SK-N-SH treated with all-trans-retinoic acid at 6 μM for 48 hours (cell line): ENCODE data around the gene NPY5R.

ENCODE experiments used
- ARNTL ChIP-seq: fragments of 450-650 bp; formaldehyde crosslinking; IDR thresholded peaks from 2 replicates; pipeline ENCODE4 v1.5.0; 2020; ENCODE audit warnings: low read depth, mild to moderate bottlenecking, moderate library complexity, borderline replicate concordance
- BACH2 ChIP-seq: fragments of 250-450 bp; sonication (Bioruptor Pico); IDR thresholded peaks from 2 replicates; pipeline ENCODE4 v1.9.0; 2021; ENCODE audit warnings: mild to moderate bottlenecking, borderline replicate concordance
- CREB5 ChIP-seq: fragments of 250-450 bp; sonication (Bioruptor Pico); IDR thresholded peaks from 2 replicates; pipeline ENCODE4 v1.5.1; 2020; ENCODE audit warnings: low read depth, mild to moderate bottlenecking, moderate library complexity
- CSDC2 ChIP-seq: fragments of 250-450 bp; sonication (Bioruptor Pico); IDR thresholded peaks from 2 replicates; pipeline ENCODE4 v1.5.0; 2020; ENCODE audit warnings: mild to moderate bottlenecking, moderate library complexity
- ESRRG ChIP-seq: fragments of 250-450 bp; sonication (Bioruptor Pico); IDR thresholded peaks from 2 replicates; pipeline ENCODE4 v1.6.1; 2021; ENCODE audit warnings: mild to moderate bottlenecking
- PATZ1 ChIP-seq: fragments of 250-450 bp; sonication (Bioruptor Pico); IDR thresholded peaks from 2 replicates; pipeline ENCODE4 v1.8.0; 2020; ENCODE audit warnings: mild to moderate bottlenecking, moderate library complexity, borderline replicate concordance
- RARB ChIP-seq: fragments of 250-450 bp; sonication (Bioruptor Pico); IDR thresholded peaks from 2 replicates; pipeline ENCODE4 v1.8.0; 2021; ENCODE audit warnings: mild to moderate bottlenecking, moderate library complexity
- TOX ChIP-seq: fragments of 250-450 bp; sonication (Bioruptor Pico); IDR thresholded peaks from 2 replicates; pipeline ENCODE4 v1.8.0; 2021; ENCODE audit warnings: mild to moderate bottlenecking, moderate library complexity, borderline replicate concordance
- ZC3H10 ChIP-seq: fragments of 250-450 bp; sonication (Bioruptor Pico); IDR thresholded peaks from 2 replicates; pipeline ENCODE4 v1.5.1; 2021; ENCODE audit warnings: mild to moderate bottlenecking, moderate library complexity
- ZFP3 ChIP-seq: fragments of 250-450 bp; sonication (Bioruptor Pico); IDR thresholded peaks from 2 replicates; pipeline ENCODE4 v1.5.0; 2020; ENCODE audit warnings: mild to moderate bottlenecking, moderate library complexity
- ZNF8 ChIP-seq: fragments of 450-650 bp; formaldehyde crosslinking; IDR thresholded peaks from 2 replicates; pipeline ENCODE4 v1.5.0; 2020; ENCODE audit warnings: mild to moderate bottlenecking, moderate library complexity

- no peak for TF ChIP-seq ZC3H10
- no peak for TF ChIP-seq CSDC2 (CRISPR knock-in tag)
- no peak for TF ChIP-seq ARNTL (CRISPR knock-in tag)
- no peak for TF ChIP-seq PATZ1 (CRISPR knock-in tag)
- no peak for TF ChIP-seq ZFP3 (CRISPR knock-in tag)
- no peak for TF ChIP-seq ESRRG (CRISPR knock-in tag)
- TF ChIP-seq TOX (CRISPR knock-in tag), result no peak
- no peak for TF ChIP-seq CREB5 (CRISPR knock-in tag)
- no peak for TF ChIP-seq BACH2
- TF ChIP-seq RARB (CRISPR knock-in tag), result no peak
- no peak for TF ChIP-seq ZNF8 (CRISPR knock-in tag)
Observed at GRCh38 chr4:163385466-163385865, 41.8 kb downstream of the NPY5R start.
